Mesenteric fat pad (tissue), 1 donor: ENCODE data around the gene SPATA6. TPM values are rescaled to one million over a fixed set of nuclear protein-coding genes. Genes with fewer than 3 reads are reported as not detected.
"Not testable (repeated sequence)": the region's sequence is repeated elsewhere in the genome, so short reads cannot be mapped to it uniquely, and the experiment has no call there.

ENCODE experiments used
- DNase-seq: peaks from one replicate; pipeline ENCODE4 v3.0.0-alpha.2; 2020; ENCODE audit warnings: low spot score
- total RNA-seq: library from RNA; stranded (reverse); fragmentation: NEBNext Ultra II Directional; extraction: Animal tissue kit (Norgen Biotek cat#: 25700); gene quantifications from one replicate; pipeline ENCODE4 v1.2.1, GENCODE V29; 2021
- donor health status: DM: yes; HTN: yes; CAD: no.

Gene SPATA6
- total RNA-seq, 1 donor from 2014 or later = 17.4 TPM

GRCh38 chr1:48466594-48466993, 5.4 kb downstream of the SPATA6 start:
- no peak for DNase-seq

- no peak for DNase-seq
Observed at GRCh38 chr1:48462716-48463302, 9.2 kb downstream of the SPATA6 start.

GRCh38 chr1:48450505-48450904, 21.5 kb downstream of the SPATA6 start:
- DNase-seq = no peak

GRCh38 chr1:48448932-48449331, 23.1 kb downstream of the SPATA6 start:
- no peak for DNase-seq

- DNase-seq = not testable (repeated sequence)
Observed at GRCh38 chr1:48444186-48444585, 27.8 kb downstream of the SPATA6 start.

- no peak for DNase-seq
Observed at GRCh38 chr1:48442864-48443619, 29.0 kb downstream of the SPATA6 start.

GRCh38 chr1:48440786-48441185, 31.2 kb downstream of the SPATA6 start:
- not testable (repeated sequence) for DNase-seq

- DNase-seq = no peak
Observed at GRCh38 chr1:48439380-48439779, 32.6 kb downstream of the SPATA6 start.

- not testable (repeated sequence) for DNase-seq
Observed at GRCh38 chr1:48437379-48437778, 34.6 kb downstream of the SPATA6 start.

- DNase-seq = not testable (repeated sequence)
Observed at GRCh38 chr1:48435312-48436002, 36.5 kb downstream of the SPATA6 start.

GRCh38 chr1:48430832-48431231, 41.2 kb downstream of the SPATA6 start:
- DNase-seq = no peak

- DNase-seq = no peak
Observed at GRCh38 chr1:48422009-48422408, 50.0 kb downstream of the SPATA6 start.

GRCh38 chr1:48418742-48419141, 53.3 kb downstream of the SPATA6 start:
- no peak for DNase-seq

- DNase-seq = no peak
Observed at GRCh38 chr1:48415050-48415449, 57.0 kb downstream of the SPATA6 start.

GRCh38 chr1:48414264-48414663, 57.7 kb downstream of the SPATA6 start:
- DNase-seq = no peak

GRCh38 chr1:48405940-48406339, 66.1 kb downstream of the SPATA6 start:
- no peak for DNase-seq

GRCh38 chr1:48405400-48405799, 66.6 kb downstream of the SPATA6 start:
- no peak for DNase-seq

GRCh38 chr1:48402599-48402998, 69.4 kb downstream of the SPATA6 start:
- DNase-seq = no peak

- no peak for DNase-seq
Observed at GRCh38 chr1:48396208-48396607, 75.8 kb downstream of the SPATA6 start.

- DNase-seq = no peak
Observed at GRCh38 chr1:48391926-48392325, 80.1 kb downstream of the SPATA6 start.

GRCh38 chr1:48387409-48387808, 84.6 kb downstream of the SPATA6 start:
- no peak for DNase-seq

- DNase-seq = no peak
Observed at GRCh38 chr1:48374785-48375184, 97.2 kb downstream of the SPATA6 start.
